Amygdala (tissue), 56 donors: ENCODE data around the gene DPY19L2.
A peak's percentile ranks its signal among the peaks of the same experiment; 100 is the strongest.
"Not testable (repeated sequence)": the region's sequence is repeated elsewhere in the genome, so short reads cannot be mapped to it uniquely, and the experiment has no call there.

Experiments used
- DNase-seq, 56 donors: peaks; one replicate each; lab custom pipeline; 2025; lab: John Stamatoyannopoulos, UW

The DPY19L2 gene

DNA sequence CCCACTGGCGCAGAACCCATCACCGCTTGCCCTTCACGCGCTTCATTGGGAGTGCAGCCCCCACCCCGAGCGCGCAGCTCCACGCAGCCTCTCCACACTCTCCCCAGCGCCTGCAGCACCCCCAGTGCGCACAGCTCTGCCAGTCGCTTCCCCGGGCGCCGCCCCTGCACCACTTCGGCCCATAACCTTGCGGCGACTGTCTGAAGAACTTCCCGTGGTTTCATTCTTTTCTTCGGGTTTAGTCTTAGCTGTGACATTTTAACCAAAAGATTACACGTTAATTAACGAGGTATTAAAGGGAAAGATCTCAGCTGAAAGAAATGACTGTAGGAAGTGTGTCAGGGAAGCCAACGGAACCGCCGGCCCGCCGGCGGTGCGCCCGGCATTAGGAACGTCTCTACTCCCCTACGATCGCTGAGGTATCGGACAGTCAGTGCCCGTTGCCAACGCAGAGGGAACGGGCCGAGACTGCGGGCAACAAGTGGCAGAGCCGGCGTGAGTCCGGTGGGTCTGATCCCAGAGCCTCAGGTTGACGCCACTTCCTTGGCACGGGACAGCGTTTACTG is 590 bp upstream of the DPY19L2 start:
- DNase-seq = peak in 17 of 56 donors; percentile 1 to 61 (median 17)

DNA sequence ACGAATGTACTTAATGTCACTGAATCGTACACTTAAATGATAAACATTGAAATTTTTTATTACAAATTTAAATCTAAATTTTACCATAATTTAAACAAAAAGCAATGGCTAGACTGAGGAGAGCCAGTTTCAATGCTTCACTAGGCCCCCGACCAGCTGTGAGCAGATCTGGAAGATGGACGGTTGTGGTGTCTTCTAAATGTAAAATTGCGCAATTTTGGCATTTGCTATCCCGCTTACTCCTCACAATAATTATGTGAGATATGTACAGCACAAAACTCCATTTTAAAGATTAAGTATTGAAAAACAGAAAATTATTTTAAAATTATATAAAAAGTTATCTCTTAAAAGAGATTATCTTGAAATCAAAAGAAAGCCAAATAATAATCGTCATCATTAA is 5.3 kb downstream of the DPY19L2 start:
- DNase-seq = not testable (repeated sequence)

GRCh38 chr12:63658501-63658900 is 9.8 kb downstream of the DPY19L2 start:
- DNase-seq = not testable (repeated sequence)

- DNase-seq = not testable (repeated sequence)
Observed at GRCh38 chr12:63656407-63656806, 11.9 kb downstream of the DPY19L2 start.

GRCh38 chr12:63655543-63656257 is 12.6 kb downstream of the DPY19L2 start:
- DNase-seq = not testable (repeated sequence)

- not testable (repeated sequence) for DNase-seq
Observed at GRCh38 chr12:63654481-63654880, 13.8 kb downstream of the DPY19L2 start.

DNA sequence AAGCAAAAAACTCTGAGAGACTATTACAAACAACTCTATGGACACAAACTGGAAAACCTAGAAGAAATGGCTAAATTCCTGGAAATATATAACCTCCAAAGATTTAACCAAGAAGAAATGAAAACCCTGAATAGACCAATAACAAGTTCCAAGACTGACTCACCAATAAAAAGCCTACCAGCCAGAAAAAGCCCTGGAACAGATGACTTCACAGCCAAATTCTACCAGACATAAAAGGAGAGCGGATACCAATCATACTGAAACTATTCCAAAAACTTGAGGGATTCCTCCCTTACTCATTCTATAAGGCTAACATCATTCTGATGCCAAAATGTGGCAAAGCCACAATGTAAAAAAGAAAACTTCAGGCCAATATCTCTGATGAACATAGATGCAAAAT is 18.8 kb downstream of the DPY19L2 start:
- not testable (repeated sequence) for DNase-seq

DNA sequence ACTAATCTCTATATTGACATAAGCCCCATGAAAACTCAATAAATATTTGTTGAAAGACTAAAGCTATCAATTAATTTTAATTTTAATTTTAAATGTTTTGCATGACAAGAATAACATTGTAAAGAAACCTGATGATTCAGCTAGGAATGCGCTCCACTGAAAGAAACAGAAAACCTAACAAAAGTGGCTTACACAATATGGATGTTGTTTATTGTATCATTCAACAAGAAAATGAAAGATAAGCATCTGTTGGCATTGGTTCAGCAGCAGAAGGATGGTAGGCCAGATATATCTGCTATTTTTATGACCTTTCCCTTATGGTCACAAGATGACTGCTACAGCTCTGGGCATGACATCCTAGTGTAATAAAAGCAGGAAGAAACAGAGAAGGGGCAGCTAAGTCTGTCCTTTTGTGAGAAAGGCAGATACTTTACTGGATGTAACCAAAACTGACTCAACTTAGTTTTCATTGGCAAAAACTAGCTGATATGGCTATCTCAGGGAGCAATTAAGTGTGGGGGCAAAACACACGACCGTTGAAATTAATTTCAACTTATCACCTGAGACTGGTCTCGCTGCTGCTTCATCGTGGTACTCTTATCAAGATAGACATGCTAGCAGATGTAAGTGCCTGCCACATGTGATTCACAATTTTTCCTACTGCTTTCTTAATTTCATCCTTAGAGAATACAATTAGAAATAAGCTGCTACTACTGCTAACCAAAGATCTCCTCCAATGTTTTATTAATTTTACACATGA is 24.7 kb downstream of the DPY19L2 start:
- DNase-seq = not testable (repeated sequence)

- DNase-seq = not testable (repeated sequence)
Observed at GRCh38 chr12:63624258-63624657, 44.0 kb downstream of the DPY19L2 start.

DNA sequence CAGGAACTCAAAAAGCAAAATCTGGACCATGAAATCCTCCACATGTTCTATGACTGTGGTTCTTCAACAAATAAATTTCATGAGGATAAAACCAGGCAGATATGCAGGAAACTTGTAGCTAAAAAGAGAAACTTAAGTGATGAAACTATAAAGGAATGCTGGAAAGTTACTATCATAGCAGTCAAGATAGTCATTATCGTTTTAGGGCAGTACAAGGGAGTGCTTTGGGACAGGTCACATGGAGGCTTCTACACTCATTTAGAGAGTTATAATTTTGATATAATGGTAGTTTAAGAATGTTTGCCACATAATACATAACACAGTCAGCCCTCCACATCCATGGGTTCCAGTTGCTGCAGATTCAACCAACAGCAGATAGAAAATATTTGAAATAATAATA is 52.7 kb downstream of the DPY19L2 start:
- not testable (repeated sequence) for DNase-seq

- not testable (repeated sequence) for DNase-seq
Observed at GRCh38 chr12:63611285-63611684, 57.0 kb downstream of the DPY19L2 start.

- DNase-seq = not testable (repeated sequence)
Observed at GRCh38 chr12:63609281-63609680, 59.0 kb downstream of the DPY19L2 start.

DNA sequence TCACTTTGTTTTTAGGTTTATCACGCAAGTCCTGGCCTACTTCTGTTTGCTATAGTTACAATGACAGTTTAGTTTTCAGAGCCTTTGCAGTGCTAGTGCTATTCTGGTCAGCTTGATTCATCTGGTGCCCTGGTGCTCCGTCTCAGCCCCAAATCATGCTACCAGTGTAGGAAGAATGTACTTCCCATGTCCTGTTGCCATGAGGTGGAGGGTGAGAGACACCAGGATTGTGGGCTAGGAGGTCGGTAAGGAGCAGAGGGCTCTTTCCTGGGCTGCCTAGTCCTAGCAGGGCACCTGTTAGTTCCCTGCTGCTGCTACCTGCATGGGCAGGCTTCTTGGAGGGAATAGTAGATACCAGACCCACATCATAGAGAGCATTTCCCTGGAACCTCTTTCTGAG is 63.3 kb downstream of the DPY19L2 start:
- not testable (repeated sequence) for DNase-seq

DNA sequence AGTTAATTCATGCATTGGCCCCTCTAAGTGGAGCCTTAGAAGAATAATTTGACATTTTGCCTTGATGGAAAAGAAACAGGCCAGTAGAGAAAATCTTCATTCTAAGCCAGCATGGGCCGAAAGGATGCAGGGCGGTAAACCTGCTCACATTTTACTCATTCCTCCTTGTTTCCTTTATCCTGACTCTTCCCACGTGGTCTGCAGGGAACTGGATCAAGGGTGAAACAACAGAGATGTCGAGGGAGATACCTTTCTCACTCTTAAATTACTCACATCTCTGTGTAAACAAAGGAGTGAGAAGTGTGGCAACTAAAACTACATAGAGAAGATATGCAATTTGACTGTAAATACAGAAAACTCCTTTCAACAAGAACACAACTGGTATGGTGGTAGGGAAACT is 73.5 kb downstream of the DPY19L2 start:
- not testable (repeated sequence) for DNase-seq

- DNase-seq = not testable (repeated sequence)
Observed at GRCh38 chr12:63584426-63584825, 83.9 kb downstream of the DPY19L2 start.

DNA sequence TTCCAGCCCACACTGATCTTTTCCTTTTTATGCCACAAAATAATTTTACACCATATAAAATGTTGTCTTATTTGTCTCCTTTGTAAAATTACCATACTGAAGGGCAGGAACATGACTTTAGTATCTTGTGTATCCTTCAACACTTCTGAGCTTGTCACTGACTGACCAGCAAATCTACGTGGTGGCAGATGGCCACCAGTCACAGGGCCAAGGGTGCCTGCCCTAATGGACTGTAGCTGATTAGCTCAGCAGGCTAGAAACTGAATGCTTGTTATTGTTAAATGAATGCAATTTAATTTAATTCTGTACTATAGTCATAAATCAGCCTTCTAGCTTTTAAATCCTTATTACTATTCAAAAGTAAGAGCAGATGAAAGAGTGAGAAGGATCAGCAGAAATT is 85.0 kb downstream of the DPY19L2 start:
- not testable (repeated sequence) for DNase-seq

GRCh38 chr12:63577631-63578030 is 90.7 kb downstream of the DPY19L2 start:
- not testable (repeated sequence) for DNase-seq

DNA sequence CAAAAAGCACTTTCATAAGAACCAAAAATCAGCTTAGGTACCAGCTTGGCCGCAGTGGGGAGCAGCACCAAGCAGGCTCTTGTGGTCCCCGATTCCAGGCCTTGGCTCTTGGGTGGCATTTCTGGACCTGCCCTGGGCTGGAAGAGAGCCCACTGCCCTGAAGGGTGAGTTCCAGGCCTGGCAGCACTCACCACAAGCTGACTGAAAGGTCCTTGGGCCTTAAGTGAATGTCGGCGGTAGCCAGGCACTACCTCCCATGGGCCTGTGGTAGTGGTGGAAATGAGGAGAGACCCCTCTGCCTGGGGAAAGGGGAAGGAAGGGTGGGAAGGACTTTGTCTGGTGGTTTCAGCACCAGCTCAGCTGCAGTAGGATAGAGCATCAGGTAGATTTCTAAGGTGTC is 96.3 kb downstream of the DPY19L2 start:
- DNase-seq = not testable (repeated sequence)

DNA sequence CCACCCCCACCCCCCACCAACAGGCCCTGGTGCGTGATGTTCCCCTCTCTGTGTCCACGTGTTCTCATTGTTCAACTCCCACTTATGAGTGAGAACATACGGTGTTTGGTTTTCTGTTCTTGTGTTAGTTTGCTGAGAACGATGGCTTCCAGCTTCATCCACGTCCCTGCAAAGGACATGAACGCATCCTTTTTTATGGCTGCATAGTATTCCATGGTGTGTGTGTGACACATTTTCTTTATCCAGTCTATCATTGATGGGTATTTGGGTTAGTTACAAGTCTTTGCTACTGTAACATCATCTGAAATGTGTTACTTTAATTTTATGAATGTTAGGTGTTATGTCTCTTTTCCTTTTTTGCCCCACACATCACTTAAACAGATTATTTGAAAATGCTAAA is 109.8 kb downstream of the DPY19L2 start:
- not testable (repeated sequence) for DNase-seq

DNA sequence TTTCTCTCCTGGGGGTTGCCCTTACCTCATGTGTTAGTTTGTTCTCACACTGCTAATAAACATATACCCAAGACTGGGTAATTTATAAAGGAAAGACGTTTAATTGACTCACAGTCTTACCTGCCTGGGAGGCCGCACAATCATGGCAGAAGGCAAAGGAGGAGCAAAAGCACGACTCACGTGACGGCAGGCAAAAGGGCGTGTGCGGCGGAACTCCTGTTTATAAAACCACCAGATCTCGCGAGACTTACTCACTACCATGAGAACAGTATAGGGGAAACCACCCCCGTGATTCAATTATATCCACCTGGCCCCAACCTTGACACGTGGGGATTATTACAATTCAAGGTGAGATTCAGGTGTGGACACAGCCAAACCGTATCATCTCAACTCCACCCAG is 116.9 kb downstream of the DPY19L2 start:
- not testable (repeated sequence) for DNase-seq

DNA sequence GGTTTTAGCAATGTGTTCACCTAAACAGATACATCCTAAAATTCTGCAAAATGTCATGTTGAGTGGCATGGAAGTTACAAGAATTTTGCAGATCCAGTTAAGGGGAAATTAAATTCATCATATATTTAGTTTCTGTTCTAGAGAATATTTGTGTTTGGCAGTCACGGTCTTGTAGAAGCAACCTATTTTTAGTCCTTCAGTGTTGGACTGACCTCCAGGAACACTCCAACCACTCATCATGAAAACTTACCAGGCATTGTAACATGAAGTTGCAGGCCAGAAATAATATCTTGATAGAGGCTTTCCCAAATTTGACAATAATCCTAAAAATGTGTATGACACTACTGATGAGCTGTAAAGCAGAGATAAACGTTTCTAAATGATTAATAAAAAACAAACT is 119.3 kb downstream of the DPY19L2 start:
- not testable (repeated sequence) for DNase-seq
